Thoracic aorta (tissue), 2 donors: ENCODE results near the gene TAF11. TPM values are rescaled to one million over a fixed set of nuclear protein-coding genes. Genes with fewer than 3 reads are reported as not detected.
"Not testable (repeated sequence)": the region's sequence is repeated elsewhere in the genome, so short reads cannot be mapped to it uniquely, and the experiment has no call there.

ENCODE experiments used
- ATAC-seq: fragments of 150-250 bp; one replicate; pipeline ENCODE4 v1.8.0; 2017; ENCODE audit warnings: low read depth; ENCODE audit not compliant: insufficient number of reproducible peaks, low FRiP score
- DNase-seq: peaks from one replicate; pipeline ENCODE4 v3.0.0-alpha.2; 2020; ENCODE audit warnings: low spot score
- H3K27ac ChIP-seq, 2 donors: fragments of 200-600 bp; sonication (generic); 1 replicate in 1 of 2; 2 replicates in 1 of 2; pipeline ENCODE4 v1.5.1; 2016; ENCODE audit warnings: mild to moderate bottlenecking in 2 of 2, moderate library complexity in 2 of 2
- H3K27me3 ChIP-seq: fragments of 200-600 bp; sonication (generic); replicated peaks from 2 replicates; pipeline ENCODE4 v1.6.0; 2016; ENCODE audit warnings: mild to moderate bottlenecking; ENCODE audit not compliant: insufficient read depth
- H3K36me3 ChIP-seq: fragments of 200-600 bp; sonication (generic); one replicate; pipeline ENCODE4 v1.5.1; 2016
- H3K4me1 ChIP-seq, 2 donors: fragments of 200-600 bp; sonication (generic); 1 replicate in 1 of 2; 2 replicates in 1 of 2; pipeline versions ENCODE4 v1.5.1 to v1.6.0; 2016; ENCODE audit warnings: low read depth in 2 of 2, mild to moderate bottlenecking in 1 of 2; ENCODE audit not compliant: control insufficient read depth in 1 of 2
- H3K4me3 ChIP-seq: fragments of 200-600 bp; sonication (generic); 2 replicates; pipeline ENCODE4 v1.5.1; 2016; ENCODE audit warnings: mild to moderate bottlenecking
- H3K9me3 ChIP-seq: fragments of 200-600 bp; sonication (generic); 2 replicates; pipeline ENCODE4 v1.5.1; 2016
- total RNA-seq, 2 donors: library from RNA; depleted of rRNA; stranded (reverse); fragments of >200 nt; gene quantifications; one replicate each; pipeline versions ENCODE4 v1.1.0 to v1.2.3, GENCODE V29; 2016
- TF ChIP-seq, protein P1 (sequence below): fragments of 200-600 bp; sonication (generic); IDR thresholded peaks from one replicate; pipeline ENCODE4 v1.5.1; 2019; ENCODE audit warnings: antibody characterized with exemption

Gene TAF11
- total RNA-seq, 2 donors from 2014 or later = 15.8 to 33.2 TPM

DNA sequence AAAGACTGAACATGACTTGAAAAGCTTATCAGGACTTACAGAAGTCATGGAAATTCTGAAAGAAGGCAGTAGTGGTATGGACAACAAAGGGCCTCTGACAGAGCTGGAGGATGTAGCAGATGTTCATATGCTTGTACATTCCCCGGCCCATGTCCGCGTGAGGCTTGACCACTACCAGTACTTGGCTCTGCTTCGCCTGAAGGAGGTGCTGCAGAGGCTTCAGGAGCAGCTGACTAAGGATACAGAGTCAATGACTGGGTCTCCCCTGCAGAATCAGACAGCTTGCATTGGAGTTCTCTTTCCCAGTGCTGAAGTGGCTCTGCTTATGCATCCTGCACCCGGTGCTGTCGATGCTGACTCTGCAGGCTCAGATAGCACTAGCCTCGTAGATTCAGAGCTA lies 29.2 kb downstream of the TAF11 start:
- TF ChIP-seq, protein P1, sequence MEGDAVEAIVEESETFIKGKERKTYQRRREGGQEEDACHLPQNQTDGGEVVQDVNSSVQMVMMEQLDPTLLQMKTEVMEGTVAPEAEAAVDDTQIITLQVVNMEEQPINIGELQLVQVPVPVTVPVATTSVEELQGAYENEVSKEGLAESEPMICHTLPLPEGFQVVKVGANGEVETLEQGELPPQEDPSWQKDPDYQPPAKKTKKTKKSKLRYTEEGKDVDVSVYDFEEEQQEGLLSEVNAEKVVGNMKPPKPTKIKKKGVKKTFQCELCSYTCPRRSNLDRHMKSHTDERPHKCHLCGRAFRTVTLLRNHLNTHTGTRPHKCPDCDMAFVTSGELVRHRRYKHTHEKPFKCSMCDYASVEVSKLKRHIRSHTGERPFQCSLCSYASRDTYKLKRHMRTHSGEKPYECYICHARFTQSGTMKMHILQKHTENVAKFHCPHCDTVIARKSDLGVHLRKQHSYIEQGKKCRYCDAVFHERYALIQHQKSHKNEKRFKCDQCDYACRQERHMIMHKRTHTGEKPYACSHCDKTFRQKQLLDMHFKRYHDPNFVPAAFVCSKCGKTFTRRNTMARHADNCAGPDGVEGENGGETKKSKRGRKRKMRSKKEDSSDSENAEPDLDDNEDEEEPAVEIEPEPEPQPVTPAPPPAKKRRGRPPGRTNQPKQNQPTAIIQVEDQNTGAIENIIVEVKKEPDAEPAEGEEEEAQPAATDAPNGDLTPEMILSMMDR = no peak
- peaks cover 46% of the 10 kb centered on the region for H3K36me3 ChIP-seq
- no peak overlapping the region for H3K4me3 ChIP-seq
- no peaks in the 10 kb centered on the region for H3K9me3 ChIP-seq
- H3K27ac ChIP-seq = no peak overlapping the region
- no peaks in the 10 kb centered on the region for H3K27me3 ChIP-seq
- DNase-seq (no peak), ATAC-seq (no peak)
- H3K4me1 ChIP-seq = no peaks in the 10 kb centered on the region

DNA sequence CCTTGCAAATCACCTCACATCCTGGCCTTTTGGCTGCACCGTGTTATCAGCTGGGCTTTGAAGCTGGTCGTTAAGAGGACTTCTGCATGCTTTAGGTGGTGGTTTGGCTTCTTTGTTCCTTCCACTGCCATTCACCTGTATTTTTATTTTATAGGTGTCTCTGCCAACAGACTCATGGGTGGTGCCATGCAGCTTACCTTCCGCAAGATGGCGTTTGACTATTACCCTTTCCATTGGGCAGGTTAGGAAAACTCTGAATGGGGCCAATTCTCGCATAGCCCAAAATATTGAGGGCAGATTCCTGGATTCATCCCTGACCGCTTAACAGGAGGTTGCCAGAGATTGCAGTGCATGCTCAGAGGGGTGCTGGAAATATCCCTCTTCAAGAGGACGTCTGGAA lies 32.4 kb downstream of the TAF11 start:
- no peak for ATAC-seq
- H3K9me3 ChIP-seq = no peaks in the 10 kb centered on the region
- no peaks in the 10 kb centered on the region for H3K4me1 ChIP-seq
- no peaks in the 10 kb centered on the region for H3K27me3 ChIP-seq
- H3K36me3 ChIP-seq = peaks cover 48% of the 10 kb centered on the region
- DNase-seq = no peak
- no peak overlapping the region for H3K4me3 ChIP-seq
- no peak overlapping the region for H3K27ac ChIP-seq
- TF ChIP-seq, protein P1 = no peak

DNA sequence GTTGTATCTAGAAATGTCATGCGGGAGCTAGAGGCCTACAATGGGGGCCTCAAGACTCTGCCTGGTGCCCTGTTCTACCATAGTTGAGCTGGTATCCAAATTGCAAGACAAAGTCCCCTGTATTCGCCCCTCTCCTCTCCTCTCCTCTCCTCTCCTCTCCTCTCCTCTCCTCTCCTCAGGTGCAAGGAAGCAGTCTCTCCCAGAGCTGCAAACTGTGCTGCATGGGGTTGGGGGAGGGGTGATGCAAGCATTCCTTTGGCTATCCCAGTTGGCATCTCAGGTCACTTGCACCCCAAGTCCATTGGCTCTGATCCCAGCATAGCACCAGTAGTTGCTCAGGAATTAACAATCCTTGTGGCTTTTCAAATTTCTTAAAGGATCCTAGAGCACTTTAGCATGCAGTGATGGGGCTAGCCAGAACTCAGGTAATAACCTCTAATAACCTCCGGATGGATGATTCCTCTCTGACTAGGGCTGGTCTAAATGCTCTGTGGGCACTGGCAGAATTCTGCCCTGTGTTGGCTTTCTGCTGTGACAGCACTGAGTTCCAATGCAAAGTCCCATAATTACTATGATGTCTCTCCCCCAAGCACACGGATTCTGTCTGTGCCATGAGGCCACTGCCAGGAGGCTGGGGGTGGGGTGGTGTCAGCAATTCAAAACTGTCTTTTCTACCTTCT lies 35.3 kb downstream of the TAF11 start:
- TF ChIP-seq, protein P1 = no peak
- Histone ChIP-seq H3K4me3 (no peak overlapping the region), H3K9me3 (no peaks in the 10 kb centered on the region), H3K27me3 (no peaks in the 10 kb centered on the region), H3K36me3 (peaks cover 23% of the 10 kb centered on the region), H3K4me1 (no peaks in the 10 kb centered on the region), H3K27ac (no peak overlapping the region)
- no peak for ATAC-seq
- no peak for DNase-seq

DNA sequence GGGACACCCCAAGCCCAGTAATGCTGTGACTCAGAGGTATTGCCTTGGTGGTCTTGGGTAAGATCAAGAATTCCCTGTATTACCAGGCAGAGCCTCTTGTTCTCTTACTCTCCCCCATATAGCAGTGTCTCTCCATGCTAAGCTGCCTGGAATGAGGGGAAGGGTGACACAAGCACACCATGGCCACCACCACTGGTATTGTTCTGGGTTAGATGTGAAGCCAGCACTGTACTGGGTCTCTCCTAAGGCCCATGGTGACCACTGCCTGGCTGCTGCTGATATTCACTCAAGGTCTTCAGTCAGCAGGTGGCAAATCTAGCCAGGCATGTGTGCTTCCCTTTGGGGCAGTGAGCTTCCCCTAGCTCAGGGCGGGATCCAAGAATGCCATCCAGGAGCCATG lies 36.5 kb downstream of the TAF11 start:
- no peak overlapping the region for H3K4me3 ChIP-seq
- H3K4me1 ChIP-seq = no peaks in the 10 kb centered on the region
- no peaks in the 10 kb centered on the region for H3K27me3 ChIP-seq
- TF ChIP-seq, protein P1 = no peak
- no peak for ATAC-seq
- peaks cover 17% of the 10 kb centered on the region for H3K36me3 ChIP-seq
- no peaks in the 10 kb centered on the region for H3K9me3 ChIP-seq
- H3K27ac ChIP-seq = no peak overlapping the region
- no peak for DNase-seq

DNA sequence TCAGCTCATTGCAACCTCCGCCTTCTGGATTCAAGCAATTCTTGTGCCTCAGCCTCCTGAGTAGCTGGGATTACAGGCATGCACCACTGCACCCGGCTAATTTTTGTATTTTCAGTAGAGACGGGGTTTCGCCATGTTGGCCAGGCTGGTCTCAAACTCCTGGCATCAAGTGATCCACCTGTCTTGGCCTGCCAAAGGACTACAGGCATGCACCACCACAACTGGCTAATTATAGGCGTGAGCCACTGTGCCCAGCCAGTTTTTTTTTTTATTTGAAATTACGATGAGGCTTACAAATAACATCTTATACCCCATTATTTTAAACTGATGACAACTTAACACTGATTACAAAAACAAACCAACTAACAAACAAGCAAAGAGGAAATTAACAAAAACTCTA lies 38.8 kb downstream of the TAF11 start:
- not testable (repeated sequence) for H3K27me3 ChIP-seq, ATAC-seq, H3K9me3 ChIP-seq, H3K4me3 ChIP-seq, H3K4me1 ChIP-seq, H3K27ac ChIP-seq, DNase-seq, H3K36me3 ChIP-seq
